ENCODE data around the gene CNBD2.
"Not testable (repeated sequence)": the region's sequence is repeated elsewhere in the genome, so short reads cannot be mapped to it uniquely, and the experiment has no call there.

Gene CNBD2

GRCh38 chr20:36050436-36051317, 82.3 kb downstream of the CNBD2 start:
- no peaks in the 10 kb centered on the region for H3K9me3 Mint-ChIP-seq
- no peak for TF ChIP-seq CTCF (IDR thresholded peaks at IDR 0.05)
- H3K4me1 Mint-ChIP-seq: peaks cover 41% of the 10 kb centered on the region
- peak; percentile 87 for DNase-seq
- H3K27me3 Mint-ChIP-seq (ENCODE audit: low read depth, poor library complexity): peaks cover 24% of the 10 kb centered on the region
- peak overlapping the region; percentile 58 for H3K27ac Mint-ChIP-seq
- peaks cover 35% of the 10 kb centered on the region for H3K36me3 Mint-ChIP-seq (ENCODE audit: low read depth)
- H3K4me3 Mint-ChIP-seq: peak overlapping the region; percentile 96

- Mint-ChIP-seq H3K36me3 (ENCODE audit: low read depth) (peaks cover 27% of the 10 kb centered on the region), H3K27me3 (ENCODE audit: low read depth, poor library complexity) (peaks cover 28% of the 10 kb centered on the region), H3K4me3 (peak overlapping the region; percentile 96), H3K9me3 (no peaks in the 10 kb centered on the region), H3K27ac (peak overlapping the region; percentile 58), H3K4me1 (peaks cover 42% of the 10 kb centered on the region)
- DNase-seq: no peak
- no peak for TF ChIP-seq CTCF (IDR thresholded peaks at IDR 0.05)
Measured at GRCh38 chr20:36051318-36052116, 83.1 kb downstream of the CNBD2 start.

DNA sequence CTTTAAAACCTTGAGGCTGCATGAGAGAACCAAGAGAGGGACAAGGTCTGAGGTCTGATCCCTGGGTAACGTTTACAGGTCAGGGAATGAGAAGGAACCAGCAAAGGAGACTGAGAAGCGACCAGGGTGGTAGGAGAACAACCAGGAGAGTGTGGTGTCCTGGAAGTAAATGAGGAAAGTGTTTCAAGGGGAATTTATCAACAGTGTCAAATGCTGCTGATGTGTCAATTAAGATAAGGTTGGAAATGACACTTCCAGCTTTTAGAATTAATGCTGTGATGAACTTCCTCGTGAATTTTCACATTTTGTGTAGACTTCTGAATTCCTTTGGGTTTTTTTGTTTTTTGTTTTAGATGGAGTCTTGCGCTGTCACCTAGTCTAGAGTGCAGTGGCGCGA, 83.7 kb downstream of the CNBD2 start:
- TF ChIP-seq CTCF (IDR thresholded peaks at IDR 0.05): no peak
- no peak for DNase-seq
- Mint-ChIP-seq H3K9me3 (no peaks in the 10 kb centered on the region), H3K36me3 (ENCODE audit: low read depth) (peaks cover 25% of the 10 kb centered on the region), H3K4me3 (peak overlapping the region; percentile 29), H3K27me3 (ENCODE audit: low read depth, poor library complexity) (peaks cover 31% of the 10 kb centered on the region), H3K4me1 (peaks cover 42% of the 10 kb centered on the region), H3K27ac (no peak overlapping the region)

DNA sequence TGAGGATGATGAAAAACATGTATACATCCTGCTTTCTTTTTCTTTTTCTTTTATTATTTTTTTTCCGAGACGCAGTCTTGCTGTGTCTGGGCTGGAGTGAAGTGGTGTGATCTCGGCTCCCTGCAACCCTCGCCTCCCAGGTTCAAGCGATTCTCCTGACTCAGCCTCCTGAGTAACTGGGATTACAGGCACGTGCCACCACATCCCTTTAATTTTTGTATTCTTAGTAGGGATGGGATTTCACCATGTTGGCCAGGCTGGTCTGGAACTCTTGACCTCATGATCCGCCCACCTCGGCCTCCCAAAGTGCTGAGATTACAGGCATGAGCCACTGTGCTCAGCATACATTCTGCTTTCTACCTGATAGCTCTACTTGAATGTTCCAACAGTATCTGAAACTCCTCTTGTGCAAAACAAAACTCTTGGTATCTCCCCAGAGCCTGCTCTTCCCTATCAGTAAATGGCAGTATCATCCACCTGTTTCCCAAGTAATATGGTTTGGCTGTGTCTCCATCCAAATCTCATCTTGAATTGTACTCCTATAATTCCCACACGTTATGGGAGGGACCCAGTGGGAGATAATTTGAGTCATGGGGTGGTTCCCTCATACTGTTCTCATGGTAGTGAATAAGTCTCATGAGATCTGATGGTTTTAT, 85.6 kb downstream of the CNBD2 start:
- not testable (repeated sequence) for DNase-seq; H3K27ac Mint-ChIP-seq; H3K4me3 Mint-ChIP-seq; H3K9me3 Mint-ChIP-seq; H3K36me3 Mint-ChIP-seq (ENCODE audit: low read depth)
- H3K4me1 Mint-ChIP-seq: peaks cover 26% of the 10 kb centered on the region
- H3K27me3 Mint-ChIP-seq (ENCODE audit: low read depth, poor library complexity): peaks cover 31% of the 10 kb centered on the region

DNA sequence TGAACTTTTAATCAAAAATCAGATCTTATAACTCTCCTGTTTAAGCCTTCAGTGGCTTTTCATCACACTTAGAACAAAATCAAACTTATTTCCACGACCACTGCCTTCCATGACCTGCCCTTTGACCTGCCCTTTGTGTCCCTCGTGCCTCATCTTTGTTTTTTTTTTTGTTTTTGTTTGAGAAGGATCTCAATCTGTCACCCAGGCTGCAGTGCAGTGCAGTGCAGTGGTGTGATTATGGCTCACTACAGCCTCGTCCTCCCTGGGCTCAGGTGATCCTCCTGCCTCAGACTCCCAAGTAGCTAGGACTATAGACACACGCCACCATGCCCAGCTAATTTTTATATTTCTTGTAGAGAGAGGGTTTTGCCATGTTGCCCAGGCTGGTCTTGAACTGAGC, 86.8 kb downstream of the CNBD2 start:
- no peak for TF ChIP-seq CTCF (IDR thresholded peaks at IDR 0.05)
- Mint-ChIP-seq H3K4me1 (peaks cover 22% of the 10 kb centered on the region), H3K27ac (no peak overlapping the region), H3K36me3 (ENCODE audit: low read depth) (no peaks in the 10 kb centered on the region), H3K4me3 (no peak overlapping the region), H3K27me3 (ENCODE audit: low read depth, poor library complexity) (peaks cover 31% of the 10 kb centered on the region), H3K9me3 (no peaks in the 10 kb centered on the region)
- DNase-seq: no peak

DNA sequence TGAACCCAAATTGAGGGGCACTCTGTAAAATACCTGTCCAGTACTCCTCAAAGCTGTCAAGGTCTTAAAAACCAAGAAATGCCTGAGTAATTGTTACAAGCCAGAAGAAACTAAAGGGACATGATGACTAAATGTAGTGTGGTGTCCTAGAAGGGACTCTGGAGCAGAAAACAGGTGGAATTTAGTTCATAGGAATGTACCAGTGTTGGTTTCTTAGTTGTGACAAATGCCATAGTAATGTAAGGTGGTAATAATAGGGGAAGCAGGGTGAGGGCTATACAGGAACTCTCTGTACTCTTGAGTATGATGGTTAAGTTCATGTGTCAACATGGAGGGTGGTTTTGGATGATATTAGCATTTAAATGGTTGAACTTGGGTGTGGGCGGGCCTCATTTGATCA, 92.3 kb downstream of the CNBD2 start:
- H3K27ac Mint-ChIP-seq: no peak overlapping the region
- DNase-seq: no peak

More for the DNA sequence above, 92.3 kb downstream of the CNBD2 start:
- Mint-ChIP-seq H3K27me3 (ENCODE audit: low read depth, poor library complexity) (peaks cover 19% of the 10 kb centered on the region), H3K36me3 (ENCODE audit: low read depth) (no peaks in the 10 kb centered on the region), H3K4me1 (peaks cover 11% of the 10 kb centered on the region), H3K4me3 (no peak overlapping the region), H3K9me3 (peaks cover 18% of the 10 kb centered on the region)
- no peak for TF ChIP-seq CTCF (IDR thresholded peaks at IDR 0.05)

Data from nephron progenitor cell (in vitro differentiated cells).